HepG2 (cell line): ENCODE measurements around the gene MAP3K3.

ENCODE experiments used
- ADNP ChIP-seq: sonication (generic); formaldehyde crosslinking; IDR thresholded peaks from 2 replicates; pipeline ENCODE4 v1.4.0; 2020; ENCODE audit warnings: missing genetic modification reagents
- CHD4 ChIP-seq: fragments of 200-600 bp; sonication (generic); IDR thresholded peaks from 2 replicates; pipeline ENCODE4 v1.7.0; 2017; ENCODE audit warnings: mild to moderate bottlenecking, low read length, borderline replicate concordance
- EP300 ChIP-seq, 3 experiments: sonication (generic) in 1 of 3; formaldehyde crosslinking in 1 of 3; IDR thresholded peaks; 2 replicates each; pipeline versions ENCODE4 v1.5.1 to v1.6.1; 2011 to 2020; ENCODE audit warnings: low read depth in 2 of 3, low read length in 2 of 3, borderline replicate concordance in 1 of 3, improper control_type of control experiment in 1 of 3, mild to moderate bottlenecking in 1 of 3, missing genetic modification reagents in 1 of 3, moderate library complexity in 1 of 3
- GABPA ChIP-seq, 2 experiments: IDR thresholded peaks; 2 replicates each; pipeline ENCODE4 v1.6.1; 2011 to 2016; ENCODE audit warnings: low read depth in 2 of 2, low read length in 1 of 2, missing biosample characterization in 1 of 2, missing genetic modification characterization in 1 of 2
- HDAC2 ChIP-seq: sonication (generic); formaldehyde crosslinking; IDR thresholded peaks from 2 replicates; pipeline ENCODE4 v1.4.0; 2020; ENCODE audit warnings: missing genetic modification reagents
- NFE2L2 ChIP-seq: fragments of 150-350 bp; IDR thresholded peaks from 2 replicates; pipeline ENCODE4 v1.6.1; 2014; ENCODE audit warnings: low read length
- NFIC ChIP-seq: IDR thresholded peaks from 2 replicates; pipeline ENCODE4 v1.6.1; 2012; ENCODE audit warnings: mild to moderate bottlenecking, low read length, inconsistent platforms
- PCBP2 ChIP-seq: fragments of 200-400 bp; formaldehyde crosslinking; optimal IDR thresholded peaks from 2 replicates; pipeline ENCODE3; 2018; ENCODE audit warnings: low read length, low read depth; ENCODE audit not compliant: poor library complexity, severe bottlenecking
- RXRA ChIP-seq: sonication (generic); formaldehyde crosslinking; IDR thresholded peaks from 2 replicates; pipeline ENCODE4 v1.5.1; 2020; ENCODE audit warnings: missing genetic modification reagents
- SUZ12 ChIP-seq: fragments of 150-350 bp; IDR thresholded peaks from 2 replicates; pipeline ENCODE4 v1.6.1; 2014; ENCODE audit warnings: low read depth, low read length
- TBL1XR1 ChIP-seq: fragments of 150-350 bp; IDR thresholded peaks from 2 replicates; pipeline ENCODE4 v1.6.1; 2014; ENCODE audit warnings: borderline replicate concordance, low read length; ENCODE audit not compliant: partially characterized antibody
- ZNF350 ChIP-seq: sonication (generic); formaldehyde crosslinking; IDR thresholded peaks from 2 replicates; pipeline ENCODE4 v1.4.0; 2020; ENCODE audit warnings: mild to moderate bottlenecking, low read depth, missing genetic modification reagents, borderline replicate concordance
- TF ChIP-seq, protein P1 (sequence below): IDR thresholded peaks from 2 replicates; pipeline ENCODE4 v1.6.1; 2018; ENCODE audit warnings: missing genetic modification reagents, mild to moderate bottlenecking, missing compliant biosample characterization
- TF ChIP-seq, protein P2 (sequence below): sonication (generic); formaldehyde crosslinking; IDR thresholded peaks from 2 replicates; pipeline ENCODE4 v1.5.0; 2020; ENCODE audit warnings: mild to moderate bottlenecking, missing genetic modification reagents, moderate library complexity

DNA sequence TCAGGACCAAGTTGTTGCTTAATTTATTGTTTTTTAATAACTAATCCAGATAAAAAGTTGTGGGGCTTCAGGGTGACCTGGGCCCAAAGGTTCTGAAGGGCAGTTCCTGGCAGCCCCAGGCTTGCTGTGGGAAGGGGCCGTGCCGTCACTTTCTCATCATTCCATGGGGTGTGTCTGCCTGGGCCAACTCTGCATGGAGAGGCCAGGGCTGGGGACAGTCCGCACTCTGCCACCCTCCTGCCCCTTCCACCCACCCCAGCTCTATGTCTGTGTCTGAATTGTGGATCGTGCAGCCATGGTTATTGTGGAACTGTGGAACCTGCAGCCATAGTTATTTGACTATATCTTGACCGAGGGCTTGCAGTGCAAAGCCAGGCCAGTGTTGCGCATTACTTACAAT is 73.7 kb downstream of the MAP3K3 start:
- TF ChIP-seq HDAC2 (no peak), TBL1XR1 (no peak), SUZ12 (no peak), CHD4 (no peak), EP300 (IDR thresholded peaks at IDR 0.05; ENCODE audit: low read depth in 2 of 2, low read length in 2 of 2) (no peak), EP300 (CRISPR knock-in tag; IDR thresholded peaks at IDR 0.05; ENCODE audit: borderline replicate concordance) (no peak), RXRA (CRISPR knock-in tag) (no peak), PCBP2 (no peak), NFE2L2 (no peak), NFIC (no peak), ADNP (CRISPR knock-in tag) (no peak), ZNF350 (CRISPR knock-in tag) (no peak), GABPA (IDR thresholded peaks at IDR 0.05; ENCODE audit: low read depth, low read length) (no peak), GABPA (CRISPR knock-in tag; IDR thresholded peaks at IDR 0.05; ENCODE audit: low read depth) (no peak)
- TF ChIP-seq, protein P1, sequence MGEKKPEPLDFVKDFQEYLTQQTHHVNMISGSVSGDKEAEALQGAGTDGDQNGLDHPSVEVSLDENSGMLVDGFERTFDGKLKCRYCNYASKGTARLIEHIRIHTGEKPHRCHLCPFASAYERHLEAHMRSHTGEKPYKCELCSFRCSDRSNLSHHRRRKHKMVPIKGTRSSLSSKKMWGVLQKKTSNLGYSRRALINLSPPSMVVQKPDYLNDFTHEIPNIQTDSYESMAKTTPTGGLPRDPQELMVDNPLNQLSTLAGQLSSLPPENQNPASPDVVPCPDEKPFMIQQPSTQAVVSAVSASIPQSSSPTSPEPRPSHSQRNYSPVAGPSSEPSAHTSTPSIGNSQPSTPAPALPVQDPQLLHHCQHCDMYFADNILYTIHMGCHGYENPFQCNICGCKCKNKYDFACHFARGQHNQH (CRISPR knock-in tag) = no peak
- TF ChIP-seq, protein P2, sequence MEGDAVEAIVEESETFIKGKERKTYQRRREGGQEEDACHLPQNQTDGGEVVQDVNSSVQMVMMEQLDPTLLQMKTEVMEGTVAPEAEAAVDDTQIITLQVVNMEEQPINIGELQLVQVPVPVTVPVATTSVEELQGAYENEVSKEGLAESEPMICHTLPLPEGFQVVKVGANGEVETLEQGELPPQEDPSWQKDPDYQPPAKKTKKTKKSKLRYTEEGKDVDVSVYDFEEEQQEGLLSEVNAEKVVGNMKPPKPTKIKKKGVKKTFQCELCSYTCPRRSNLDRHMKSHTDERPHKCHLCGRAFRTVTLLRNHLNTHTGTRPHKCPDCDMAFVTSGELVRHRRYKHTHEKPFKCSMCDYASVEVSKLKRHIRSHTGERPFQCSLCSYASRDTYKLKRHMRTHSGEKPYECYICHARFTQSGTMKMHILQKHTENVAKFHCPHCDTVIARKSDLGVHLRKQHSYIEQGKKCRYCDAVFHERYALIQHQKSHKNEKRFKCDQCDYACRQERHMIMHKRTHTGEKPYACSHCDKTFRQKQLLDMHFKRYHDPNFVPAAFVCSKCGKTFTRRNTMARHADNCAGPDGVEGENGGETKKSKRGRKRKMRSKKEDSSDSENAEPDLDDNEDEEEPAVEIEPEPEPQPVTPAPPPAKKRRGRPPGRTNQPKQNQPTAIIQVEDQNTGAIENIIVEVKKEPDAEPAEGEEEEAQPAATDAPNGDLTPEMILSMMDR = no peak
